Epithelial cell of proximal tubule (primary cell): ENCODE data around the gene TCTN3. TPM values are rescaled to one million over a fixed set of nuclear protein-coding genes. Genes with fewer than 3 reads are reported as not detected.

Experiments used
- DNase-seq: peaks from one replicate; pipeline ENCODE4 v3.0.0-alpha.2; 2011; ENCODE audit warnings: low read depth
- H3K4me3 ChIP-seq: 2 replicates; pipeline ENCODE4 v1.5.1; 2011; ENCODE audit warnings: low read depth, mild to moderate bottlenecking, low read length
- total RNA-seq: library from RNA; depleted of rRNA; stranded (reverse); fragments of >200 nt; gene quantifications from 2 replicates; pipeline ENCODE4 v1.2.3, GENCODE V29; 2015
- TF ChIP-seq, protein P1 (sequence below): conservative IDR thresholded peaks from 2 replicates; pipeline ENCODE4 v1.5.1; 2012; ENCODE audit warnings: low read depth, mild to moderate bottlenecking, low read length

The TCTN3 gene
- total RNA-seq, 1 donor from 2014 or later = 33.6 TPM

DNA sequence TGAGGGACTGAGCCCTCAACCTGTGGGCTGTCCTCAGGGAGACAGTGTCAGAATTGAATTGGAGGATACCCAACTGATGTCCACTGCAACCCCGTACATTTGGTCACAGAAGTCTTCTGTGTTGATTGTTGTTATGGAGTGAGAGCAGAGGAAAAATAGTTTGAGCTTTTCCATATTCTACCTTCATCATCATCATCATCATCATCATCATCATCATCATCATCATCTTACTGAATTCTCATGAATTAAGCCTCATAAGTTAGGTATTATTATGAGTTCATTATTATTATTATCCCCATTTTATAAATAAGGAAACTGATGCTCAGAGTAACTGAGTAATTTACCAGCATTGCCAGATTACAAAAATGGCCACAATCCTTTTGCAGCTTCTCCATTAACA is 45.6 kb downstream of the TCTN3 start:
- no peak for DNase-seq
- H3K4me3 ChIP-seq = no peak overlapping the region
- TF ChIP-seq, protein P1, sequence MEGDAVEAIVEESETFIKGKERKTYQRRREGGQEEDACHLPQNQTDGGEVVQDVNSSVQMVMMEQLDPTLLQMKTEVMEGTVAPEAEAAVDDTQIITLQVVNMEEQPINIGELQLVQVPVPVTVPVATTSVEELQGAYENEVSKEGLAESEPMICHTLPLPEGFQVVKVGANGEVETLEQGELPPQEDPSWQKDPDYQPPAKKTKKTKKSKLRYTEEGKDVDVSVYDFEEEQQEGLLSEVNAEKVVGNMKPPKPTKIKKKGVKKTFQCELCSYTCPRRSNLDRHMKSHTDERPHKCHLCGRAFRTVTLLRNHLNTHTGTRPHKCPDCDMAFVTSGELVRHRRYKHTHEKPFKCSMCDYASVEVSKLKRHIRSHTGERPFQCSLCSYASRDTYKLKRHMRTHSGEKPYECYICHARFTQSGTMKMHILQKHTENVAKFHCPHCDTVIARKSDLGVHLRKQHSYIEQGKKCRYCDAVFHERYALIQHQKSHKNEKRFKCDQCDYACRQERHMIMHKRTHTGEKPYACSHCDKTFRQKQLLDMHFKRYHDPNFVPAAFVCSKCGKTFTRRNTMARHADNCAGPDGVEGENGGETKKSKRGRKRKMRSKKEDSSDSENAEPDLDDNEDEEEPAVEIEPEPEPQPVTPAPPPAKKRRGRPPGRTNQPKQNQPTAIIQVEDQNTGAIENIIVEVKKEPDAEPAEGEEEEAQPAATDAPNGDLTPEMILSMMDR = no peak

DNA sequence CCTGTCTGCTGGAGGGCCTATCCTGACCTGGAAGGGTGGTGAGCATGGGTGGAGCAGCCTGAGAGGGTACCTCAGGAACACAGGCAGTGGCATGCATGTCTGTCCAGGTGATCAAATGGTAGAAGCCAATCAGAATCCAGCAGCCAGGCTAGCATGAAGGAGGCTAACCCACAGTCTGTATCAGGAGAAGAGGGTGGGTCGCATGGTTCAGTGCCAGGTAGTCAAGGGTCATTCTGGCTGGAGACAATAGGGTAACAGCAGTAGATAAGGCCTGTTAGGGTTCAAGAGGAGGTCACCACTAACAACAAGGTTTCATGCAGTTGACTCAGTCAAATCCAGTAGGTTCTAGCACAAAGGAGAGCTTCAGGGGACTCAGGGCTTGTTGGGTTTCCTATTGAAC is 47.6 kb downstream of the TCTN3 start:
- no peak for DNase-seq
- no peak overlapping the region for H3K4me3 ChIP-seq
- TF ChIP-seq, protein P1 = no peak

DNA sequence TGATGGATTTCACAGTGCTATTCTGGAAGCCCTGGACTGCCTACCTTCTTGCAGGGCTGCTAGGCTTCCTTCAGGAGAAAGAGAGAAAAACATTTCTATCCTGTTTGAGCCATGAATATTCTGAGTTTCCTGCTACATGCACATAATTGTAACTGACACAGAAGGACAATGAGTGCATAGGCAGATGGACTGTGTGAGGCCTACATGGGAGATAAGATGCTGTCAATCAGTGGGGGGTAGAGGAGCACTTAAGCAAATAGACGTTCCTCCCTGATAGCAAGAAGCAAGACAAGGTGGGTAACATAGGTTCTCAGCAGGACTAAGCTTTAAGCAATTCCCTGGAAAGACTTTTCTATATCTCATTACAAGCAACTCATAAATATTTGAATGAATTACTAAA is 48.8 kb downstream of the TCTN3 start:
- H3K4me3 ChIP-seq = no peak overlapping the region
- DNase-seq = no peak
- TF ChIP-seq, protein P1 = no peak

DNA sequence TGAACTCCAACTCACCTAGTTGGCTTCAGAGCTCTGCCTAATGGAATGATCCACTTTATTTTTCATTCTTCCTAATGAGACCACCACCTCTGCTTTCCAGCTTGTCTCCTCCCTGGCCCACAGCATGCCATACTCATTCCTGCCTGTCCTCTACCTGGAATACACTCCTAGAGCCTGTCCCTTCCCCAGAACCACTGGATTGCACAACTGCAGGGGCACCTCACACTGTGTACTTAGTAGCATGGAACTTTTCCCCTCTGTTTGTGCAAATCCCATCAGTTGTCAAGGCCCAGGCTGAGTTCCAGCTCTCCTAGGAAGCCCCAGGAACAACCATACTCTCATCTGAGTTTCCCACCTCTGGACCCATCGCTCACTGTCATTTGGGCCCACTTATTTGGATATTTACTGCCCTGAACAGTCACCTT is 52.8 kb downstream of the TCTN3 start:
- DNase-seq = no peak
- H3K4me3 ChIP-seq = no peak overlapping the region
- TF ChIP-seq, protein P1 = no peak

DNA sequence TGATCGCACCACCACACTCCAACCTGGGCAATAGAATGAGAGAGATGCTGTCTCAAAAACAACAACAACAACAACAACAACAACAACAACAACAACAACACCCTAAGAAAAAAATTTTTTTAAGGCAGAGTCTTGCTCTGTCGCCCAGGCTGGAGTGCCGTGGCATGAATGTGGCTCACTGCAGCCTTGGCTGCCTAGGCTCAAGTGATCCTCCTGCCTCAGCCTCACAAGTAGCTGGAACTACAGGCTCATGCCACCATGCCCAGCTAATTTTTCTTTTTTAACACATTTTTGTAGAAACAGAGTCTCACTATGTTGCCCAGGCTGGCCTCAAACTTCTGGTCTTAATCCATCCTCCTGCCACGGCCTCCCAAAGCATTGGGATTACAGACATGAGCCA is 55.8 kb downstream of the TCTN3 start:
- TF ChIP-seq, protein P1 = no peak
- no peak for DNase-seq
- H3K4me3 ChIP-seq = no peak overlapping the region

DNA sequence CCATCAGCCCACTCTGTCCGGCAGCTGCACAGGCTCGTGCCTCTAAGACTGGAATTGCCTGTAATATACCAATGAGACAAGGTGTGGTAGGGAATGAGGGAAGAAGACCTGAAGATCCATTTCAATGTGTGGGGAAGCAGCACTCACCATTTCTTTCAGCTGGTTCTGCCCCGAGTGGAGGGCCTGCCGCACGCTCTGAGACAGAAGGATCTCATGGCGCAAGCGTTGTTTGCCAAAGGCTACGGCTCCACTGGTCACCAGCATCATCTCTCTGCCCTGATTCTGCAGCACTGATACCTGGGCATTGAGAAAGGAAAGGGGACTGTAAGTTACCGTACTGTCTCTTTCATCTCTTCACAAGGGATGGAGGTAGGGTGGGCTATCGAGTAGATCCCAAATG is 56.6 kb downstream of the TCTN3 start:
- DNase-seq = no peak
- TF ChIP-seq, protein P1 = no peak
- no peak overlapping the region for H3K4me3 ChIP-seq

DNA sequence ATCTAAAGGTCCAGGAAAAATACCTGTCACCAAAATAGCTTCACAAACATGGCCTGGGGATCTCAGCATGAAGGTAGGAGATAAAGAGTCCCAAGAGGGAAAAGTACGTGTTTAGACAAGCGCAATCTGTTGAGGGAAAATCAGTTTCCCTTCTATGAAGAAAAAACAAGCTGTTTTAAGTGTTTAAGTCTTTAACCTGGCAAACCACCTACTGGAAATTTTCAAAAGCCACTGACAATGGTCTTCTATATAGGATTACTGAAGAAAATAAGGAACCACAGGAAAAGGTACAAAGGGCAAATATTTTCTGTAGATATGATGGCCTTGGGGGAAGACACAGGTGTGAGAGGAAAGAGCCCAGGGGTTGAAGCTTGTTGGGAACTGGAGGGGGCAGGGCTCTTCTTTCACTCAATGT is 58.4 kb downstream of the TCTN3 start:
- TF ChIP-seq, protein P1 = no peak
- H3K4me3 ChIP-seq = no peak overlapping the region
- no peak for DNase-seq
